ENCODE measurements around the gene OR7G3. TPM values are rescaled to one million over a fixed set of nuclear protein-coding genes. Genes with fewer than 3 reads are reported as not detected.

Gene OR7G3
- total and polyA plus RNA-seq, 2 experiments from 2014 or later, result not detected

DNA sequence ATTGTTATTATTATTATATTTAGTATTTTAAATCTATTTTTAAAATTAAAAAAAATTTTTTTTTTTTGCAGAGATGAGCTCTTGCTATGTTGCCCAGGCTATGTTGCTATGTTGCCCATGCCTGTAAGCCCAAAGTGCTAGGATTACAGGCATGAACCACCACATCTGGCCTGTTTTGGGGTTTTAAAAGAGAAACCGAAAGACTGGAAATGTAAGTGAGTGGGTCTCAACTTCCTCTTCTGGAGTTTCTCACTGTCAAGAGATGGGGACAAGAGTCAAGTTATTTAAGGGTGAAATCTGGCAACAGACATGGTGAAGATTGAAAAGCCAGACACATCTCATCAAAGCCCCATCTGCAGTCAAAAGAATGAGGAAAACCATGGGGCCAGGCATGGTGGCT, 4.2 kb upstream of the OR7G3 start:
- H3K4me3 ChIP-seq, result no peak overlapping the region
- DNase-seq (ENCODE audit: low spot score), result no peak

DNA sequence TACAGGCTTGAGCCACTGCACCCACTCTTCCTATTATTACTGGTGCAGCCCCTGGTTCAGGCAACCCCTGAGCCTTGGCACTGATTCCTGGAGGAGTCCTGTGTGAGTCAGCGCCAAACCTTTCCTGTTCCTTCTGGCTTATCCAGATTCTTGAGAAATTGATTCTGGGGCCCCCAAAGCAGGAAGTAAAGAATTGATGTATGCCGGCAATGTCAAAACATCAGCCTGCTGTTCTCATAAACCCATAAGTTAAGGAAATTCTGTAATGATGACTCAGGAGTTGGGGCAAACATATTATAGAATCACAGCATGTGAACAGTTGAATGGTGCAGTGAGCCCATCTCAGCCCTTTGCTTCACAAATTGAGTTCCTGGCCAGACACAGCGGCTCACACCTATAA, 1.4 kb upstream of the OR7G3 start:
- no peaks in the 10 kb centered on the region for H3K9me2 ChIP-seq (replicated peaks; ENCODE audit: insufficient read depth)
- 79% methylated on average over 3 of the region's 3 CpGs for WGBS (ENCODE audit: low lambda C conversion rate, missing lambda C conversion rate)
- TF ChIP-seq EZH2phosphoT487 (IDR thresholded peaks at IDR 0.05; ENCODE audit: low read depth, severe bottlenecking, unreplicated experiment) (no peak), EZH2 (IDR thresholded peaks at IDR 0.05; ENCODE audit: borderline replicate concordance) (no peak)
- TF ChIP-seq, protein P1, sequence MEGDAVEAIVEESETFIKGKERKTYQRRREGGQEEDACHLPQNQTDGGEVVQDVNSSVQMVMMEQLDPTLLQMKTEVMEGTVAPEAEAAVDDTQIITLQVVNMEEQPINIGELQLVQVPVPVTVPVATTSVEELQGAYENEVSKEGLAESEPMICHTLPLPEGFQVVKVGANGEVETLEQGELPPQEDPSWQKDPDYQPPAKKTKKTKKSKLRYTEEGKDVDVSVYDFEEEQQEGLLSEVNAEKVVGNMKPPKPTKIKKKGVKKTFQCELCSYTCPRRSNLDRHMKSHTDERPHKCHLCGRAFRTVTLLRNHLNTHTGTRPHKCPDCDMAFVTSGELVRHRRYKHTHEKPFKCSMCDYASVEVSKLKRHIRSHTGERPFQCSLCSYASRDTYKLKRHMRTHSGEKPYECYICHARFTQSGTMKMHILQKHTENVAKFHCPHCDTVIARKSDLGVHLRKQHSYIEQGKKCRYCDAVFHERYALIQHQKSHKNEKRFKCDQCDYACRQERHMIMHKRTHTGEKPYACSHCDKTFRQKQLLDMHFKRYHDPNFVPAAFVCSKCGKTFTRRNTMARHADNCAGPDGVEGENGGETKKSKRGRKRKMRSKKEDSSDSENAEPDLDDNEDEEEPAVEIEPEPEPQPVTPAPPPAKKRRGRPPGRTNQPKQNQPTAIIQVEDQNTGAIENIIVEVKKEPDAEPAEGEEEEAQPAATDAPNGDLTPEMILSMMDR (IDR thresholded peaks at IDR 0.05; ENCODE audit: poor library complexity), result no peak
- no peaks in the 10 kb centered on the region for H3K9me3 ChIP-seq (ENCODE audit: low read depth)
- H3K27me3 ChIP-seq, result no peaks in the 10 kb centered on the region
- no peak overlapping the region for H3K4me3 ChIP-seq
- no peaks in the 10 kb centered on the region for H3K4me1 ChIP-seq (ENCODE audit: insufficient read depth)
- no peak overlapping the region for H3K27ac ChIP-seq
- H2AFZ ChIP-seq, result no peak overlapping the region
- no peaks in the 10 kb centered on the region for H3K36me3 ChIP-seq (replicated peaks; ENCODE audit: insufficient read depth, low read depth)
- H3K4me2 ChIP-seq, result no peak overlapping the region
- H3K79me2 ChIP-seq, result no peaks in the 10 kb centered on the region
- no peak for DNase-seq (ENCODE audit: low spot score)
- H4K20me1 ChIP-seq (ENCODE audit: insufficient read depth, poor library complexity, severe bottlenecking), result no peaks in the 10 kb centered on the region

More for the DNA sequence above, 4.2 kb upstream of the OR7G3 start:
- Histone ChIP-seq H4K20me1 (ENCODE audit: insufficient read depth, poor library complexity, severe bottlenecking) (no peaks in the 10 kb centered on the region), H3K27ac (no peak overlapping the region), H3K27me3 (no peaks in the 10 kb centered on the region), H3K79me2 (no peaks in the 10 kb centered on the region), H2AFZ (no peak overlapping the region), H3K9me3 (ENCODE audit: low read depth) (no peaks in the 10 kb centered on the region), H3K4me1 (ENCODE audit: insufficient read depth) (no peaks in the 10 kb centered on the region), H3K4me2 (no peak overlapping the region), H3K36me3 (replicated peaks; ENCODE audit: insufficient read depth, low read depth) (no peaks in the 10 kb centered on the region), H3K9me2 (replicated peaks; ENCODE audit: insufficient read depth) (no peaks in the 10 kb centered on the region)
- WGBS (ENCODE audit: low lambda C conversion rate, missing lambda C conversion rate), result 85% methylated on average over 1 of the region's 1 CpG
- no peak for TF ChIP-seq EZH2 (IDR thresholded peaks at IDR 0.05; ENCODE audit: borderline replicate concordance)
- TF ChIP-seq, protein P1 (IDR thresholded peaks at IDR 0.05; ENCODE audit: poor library complexity), result no peak
- TF ChIP-seq EZH2phosphoT487 (IDR thresholded peaks at IDR 0.05; ENCODE audit: low read depth, severe bottlenecking, unreplicated experiment), result no peak

DNA sequence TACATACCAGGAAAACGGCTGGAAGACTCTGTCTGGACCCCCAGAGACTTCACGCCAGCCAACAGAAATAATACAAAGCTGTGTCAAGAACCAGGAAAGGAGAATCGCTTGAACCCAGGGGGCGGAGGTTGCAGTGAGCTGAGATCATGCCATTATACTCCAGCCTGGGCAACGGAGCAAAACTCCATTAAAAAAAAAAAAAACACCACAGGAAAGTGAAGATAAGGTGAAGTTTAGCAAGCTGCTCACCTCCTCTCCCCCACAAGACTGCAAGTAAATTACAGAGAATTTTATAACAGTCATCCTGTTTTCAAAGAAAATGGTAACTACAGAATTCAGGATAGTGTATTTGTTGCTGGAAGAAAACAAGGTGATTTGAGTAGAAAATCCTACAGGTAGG, 10.2 kb downstream of the OR7G3 start:
- 66% methylated on average over 5 of the region's 5 CpGs for WGBS (ENCODE audit: low lambda C conversion rate, missing lambda C conversion rate)
- H4K20me1 ChIP-seq (ENCODE audit: insufficient read depth, poor library complexity, severe bottlenecking), result no peaks in the 10 kb centered on the region
- H3K4me2 ChIP-seq, result no peak overlapping the region
- H3K4me3 ChIP-seq, result no peak overlapping the region
- DNase-seq (ENCODE audit: low spot score), result no peak
- TF ChIP-seq EZH2phosphoT487 (IDR thresholded peaks at IDR 0.05; ENCODE audit: low read depth, severe bottlenecking, unreplicated experiment) (no peak), EZH2 (IDR thresholded peaks at IDR 0.05; ENCODE audit: borderline replicate concordance) (no peak)
- TF ChIP-seq, protein P1 (IDR thresholded peaks at IDR 0.05; ENCODE audit: poor library complexity), result no peak
- no peaks in the 10 kb centered on the region for H3K9me3 ChIP-seq (ENCODE audit: low read depth)
- no peak overlapping the region for H2AFZ ChIP-seq
- no peak overlapping the region for H3K27ac ChIP-seq
- H3K36me3 ChIP-seq (replicated peaks; ENCODE audit: insufficient read depth, low read depth), result no peaks in the 10 kb centered on the region
- H3K79me2 ChIP-seq, result no peaks in the 10 kb centered on the region
- H3K27me3 ChIP-seq, result no peaks in the 10 kb centered on the region
- H3K9me2 ChIP-seq (replicated peaks; ENCODE audit: insufficient read depth), result no peaks in the 10 kb centered on the region
- no peaks in the 10 kb centered on the region for H3K4me1 ChIP-seq (ENCODE audit: insufficient read depth)
